GM21367 (cell line): ENCODE measurements around the gene ERVH48-1.
"Not testable (repeated sequence)": the region's sequence is repeated elsewhere in the genome, so short reads cannot be mapped to it uniquely, and the experiment has no call there.

Experiments used
- ATAC-seq: cut with Tn5 transposase; IDR thresholded peaks from one replicate; pipeline ENCODE4 v1.9.1; 2021; ENCODE audit not compliant: unreplicated experiment

Gene ERVH48-1

DNA sequence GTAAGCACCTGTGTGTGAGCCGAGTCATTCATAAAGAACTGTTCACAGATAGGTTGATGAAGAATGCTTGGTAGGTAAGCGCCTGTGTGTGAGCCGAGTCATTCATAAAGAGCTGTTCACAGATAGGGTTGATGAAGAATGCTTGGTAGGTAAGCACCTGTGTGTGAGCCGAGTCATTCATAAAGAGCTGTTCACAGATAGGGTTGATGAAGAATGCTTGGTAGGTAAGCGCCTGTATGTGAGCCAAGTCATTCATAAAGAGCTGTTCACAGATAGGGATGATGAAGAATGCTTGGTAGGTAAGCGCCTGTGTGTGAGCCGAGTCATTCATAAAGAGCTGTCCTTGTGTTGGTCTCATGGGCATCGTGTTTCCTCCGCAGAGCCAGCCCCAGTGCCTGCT is 16.9 kb downstream of the ERVH48-1 start:
- not testable (repeated sequence) for ATAC-seq

DNA sequence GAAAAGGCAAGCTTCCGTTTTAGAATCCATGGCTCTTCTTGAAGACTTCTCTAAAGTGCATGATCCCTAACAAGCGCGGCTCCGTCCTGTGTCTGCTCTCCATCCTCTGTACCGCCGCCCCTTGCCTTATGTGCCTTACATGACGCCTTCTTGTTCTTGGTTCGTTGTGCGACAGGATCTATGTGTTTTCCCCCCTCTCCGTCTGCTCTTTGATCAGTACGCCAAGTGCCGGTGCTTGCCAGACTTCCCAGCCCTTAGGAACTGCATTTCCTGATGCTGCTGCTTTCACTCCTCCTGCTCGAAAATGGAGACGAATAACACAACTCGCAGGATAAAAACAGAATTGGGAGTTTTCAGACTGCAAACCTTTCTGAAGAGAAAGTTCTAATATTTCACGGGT is 19.2 kb downstream of the ERVH48-1 start:
- no peak for ATAC-seq

DNA sequence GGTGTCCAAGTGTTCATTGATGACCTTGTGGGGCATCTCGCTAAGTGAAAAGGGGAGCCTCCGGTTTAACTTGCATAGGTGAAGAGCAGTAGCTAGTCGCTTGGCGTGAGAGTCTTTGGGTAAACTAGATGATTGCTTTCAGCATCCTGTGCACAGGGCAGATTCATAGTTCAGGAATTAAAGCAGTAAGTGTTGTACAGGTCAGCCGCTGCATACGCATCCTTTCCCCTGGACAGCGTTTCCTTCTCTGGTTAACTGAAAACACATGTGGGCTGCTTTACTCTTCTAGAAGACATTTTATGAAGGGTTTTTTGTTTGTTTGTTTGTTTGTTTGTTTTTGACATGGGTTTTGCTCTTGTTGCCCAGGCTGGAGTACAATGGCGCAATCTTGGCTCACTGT is 20.2 kb downstream of the ERVH48-1 start:
- ATAC-seq, result no peak

DNA sequence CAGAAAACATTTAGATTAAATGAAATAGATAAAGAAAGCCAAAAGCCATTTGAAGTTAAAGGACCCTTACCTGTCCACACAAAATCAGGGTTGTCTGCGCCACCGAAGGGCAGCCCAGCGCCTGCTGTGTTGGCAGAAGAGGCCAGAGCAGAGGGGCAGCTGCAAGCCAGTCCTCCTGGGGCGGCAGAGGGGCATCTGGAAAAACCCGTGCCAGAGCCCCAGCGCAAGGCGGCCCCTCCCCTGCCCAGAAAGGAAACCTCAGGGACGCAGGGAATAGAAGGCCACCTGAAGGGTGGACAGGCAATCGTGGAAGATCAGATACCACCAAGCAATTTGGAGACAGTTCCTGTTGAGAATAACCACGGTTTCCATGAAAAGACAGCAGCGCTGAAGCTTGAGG is 21.6 kb downstream of the ERVH48-1 start:
- ATAC-seq, result no peak

DNA sequence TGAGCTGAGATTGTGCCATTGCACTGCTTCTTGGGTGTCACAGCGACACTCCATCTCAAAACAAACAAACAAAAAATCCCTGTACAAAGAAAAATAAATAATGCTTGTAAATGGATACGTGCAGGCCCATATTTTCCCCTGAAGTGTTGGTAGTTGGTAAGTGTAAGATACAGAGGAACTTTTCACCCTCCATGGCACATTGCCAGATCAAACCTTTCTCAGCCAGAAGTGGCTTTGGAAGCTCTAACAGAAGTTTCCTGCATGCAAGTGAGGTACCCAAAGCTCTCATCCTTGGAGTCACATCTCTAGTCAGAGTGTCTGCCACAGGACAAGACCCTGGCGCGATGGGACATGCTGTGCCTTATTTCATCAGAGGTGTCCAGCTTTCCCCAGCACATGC is 25.0 kb downstream of the ERVH48-1 start:
- ATAC-seq, result no peak

DNA sequence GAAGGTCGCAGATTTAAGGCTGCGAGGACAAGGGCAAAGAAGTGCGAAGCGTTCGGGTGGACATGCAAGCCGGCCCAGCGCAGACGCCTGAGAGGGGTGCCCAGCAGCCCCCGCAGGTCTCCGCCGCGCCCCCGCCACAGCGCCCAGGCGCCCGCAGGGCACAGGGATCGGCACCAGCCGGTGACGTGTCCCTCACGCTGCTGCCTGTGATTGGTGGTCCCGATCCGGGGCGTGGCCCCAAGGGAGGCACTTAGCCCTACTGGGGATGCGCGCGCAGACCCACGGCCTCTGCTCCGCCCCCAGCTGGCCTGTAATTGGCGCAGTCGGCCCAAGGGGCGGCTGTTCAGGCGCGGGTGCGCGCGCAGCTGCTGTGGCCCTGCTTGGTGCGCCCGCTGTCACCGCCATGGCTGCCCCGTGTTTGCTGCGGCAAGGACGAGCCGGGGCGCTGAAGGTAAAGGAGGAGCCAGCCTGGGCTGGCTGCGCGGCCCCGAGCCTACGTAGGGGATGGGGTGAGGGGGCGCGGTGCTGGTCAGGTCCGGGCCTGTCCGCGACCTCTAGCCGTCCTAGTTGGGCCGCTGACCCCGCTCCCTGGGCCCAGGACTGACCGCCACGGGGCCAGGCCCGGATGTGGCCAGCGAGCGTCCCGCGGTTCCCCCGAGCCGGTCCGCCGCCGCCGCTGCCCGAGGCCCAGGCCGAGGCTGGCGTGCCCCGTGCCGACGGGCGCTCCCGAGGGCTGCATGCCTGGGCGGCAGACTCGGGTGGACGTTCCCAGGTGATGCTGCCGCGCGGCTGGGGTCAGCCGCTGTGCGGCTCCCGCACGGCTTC is 32.3 kb downstream of the ERVH48-1 start, which contains the start of gene NDUFV3:
TSS of gene NDUFV3 (plus strand) at position 379 of the 825 bp plus-strand sequence. CDS start at position 404, 25 bp downstream.
- peak; percentile 89 for ATAC-seq

DNA sequence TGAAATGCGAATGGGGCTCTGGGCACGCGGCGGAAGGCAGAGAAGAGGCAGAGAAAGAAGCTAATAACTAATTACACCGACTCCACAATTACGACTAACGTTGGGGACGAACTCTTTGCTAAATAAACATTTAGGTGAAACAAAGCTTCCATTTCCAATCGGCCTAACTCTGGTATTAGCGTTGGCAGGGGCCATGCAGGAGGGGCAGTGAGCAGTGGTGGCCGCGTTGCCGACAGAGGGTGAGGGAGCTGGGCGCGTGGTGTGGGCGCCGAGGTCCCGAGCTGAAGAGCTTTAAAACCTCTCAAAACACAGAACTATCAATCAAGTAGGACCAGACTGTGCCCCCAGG is 32.9 kb downstream of the ERVH48-1 start:
- no peak for ATAC-seq

DNA sequence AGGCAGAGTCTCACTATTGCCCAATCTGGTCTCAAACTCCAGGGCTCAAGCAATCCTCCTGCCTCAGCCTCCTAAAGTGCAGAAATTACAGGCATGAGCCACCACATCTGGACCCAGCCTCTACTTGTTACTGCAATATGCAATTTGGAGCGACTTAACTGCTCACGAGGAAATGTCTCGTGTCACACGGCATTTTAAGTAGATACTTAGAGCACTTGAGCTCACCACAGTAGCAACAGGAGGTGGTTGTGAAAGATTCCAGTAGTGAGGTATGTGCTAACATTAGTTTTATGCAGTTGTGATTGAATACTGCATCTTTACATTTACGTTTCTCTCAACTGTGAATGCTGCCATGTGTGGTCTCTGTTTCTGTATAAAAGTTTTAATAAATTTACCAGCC is 38.1 kb downstream of the ERVH48-1 start:
- ATAC-seq, result no peak

DNA sequence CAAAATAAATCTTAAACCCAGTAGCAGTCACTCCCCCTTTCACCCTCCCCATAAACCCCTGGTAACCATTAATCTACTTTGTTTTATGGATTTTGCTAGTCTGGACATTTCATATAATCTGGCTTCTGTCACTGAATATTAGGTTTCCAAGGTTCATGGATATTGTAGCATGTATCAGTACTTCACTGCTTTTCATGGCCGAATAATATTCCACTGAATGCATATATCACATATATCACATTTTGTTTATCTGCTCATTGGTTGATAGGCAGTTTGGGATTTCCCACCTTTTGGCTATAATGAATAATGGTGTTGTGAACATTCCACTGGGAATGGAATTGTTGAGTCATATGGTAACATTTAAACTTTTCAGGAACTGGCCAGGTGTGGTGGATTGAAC is 41.5 kb downstream of the ERVH48-1 start:
- no peak for ATAC-seq

DNA sequence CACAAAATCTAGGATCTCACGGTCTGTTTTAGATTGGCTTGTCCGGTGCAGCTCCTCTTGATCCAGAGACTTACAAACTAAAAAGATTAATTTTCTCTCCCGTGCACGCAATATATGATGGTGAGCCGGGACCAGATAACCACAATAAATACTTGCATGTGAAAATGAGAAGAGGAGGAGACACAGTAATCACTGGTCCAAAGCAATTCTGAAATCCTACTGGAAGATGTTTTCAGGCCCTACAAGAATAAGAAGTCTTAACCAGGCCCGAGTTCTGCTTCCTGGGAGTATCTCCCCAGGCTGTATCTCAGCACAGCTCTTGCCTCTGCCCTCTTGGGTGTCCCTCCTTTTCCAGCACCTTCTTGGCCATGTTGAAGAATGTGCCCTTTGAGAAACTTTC is 45.1 kb downstream of the ERVH48-1 start:
- no peak for ATAC-seq

DNA sequence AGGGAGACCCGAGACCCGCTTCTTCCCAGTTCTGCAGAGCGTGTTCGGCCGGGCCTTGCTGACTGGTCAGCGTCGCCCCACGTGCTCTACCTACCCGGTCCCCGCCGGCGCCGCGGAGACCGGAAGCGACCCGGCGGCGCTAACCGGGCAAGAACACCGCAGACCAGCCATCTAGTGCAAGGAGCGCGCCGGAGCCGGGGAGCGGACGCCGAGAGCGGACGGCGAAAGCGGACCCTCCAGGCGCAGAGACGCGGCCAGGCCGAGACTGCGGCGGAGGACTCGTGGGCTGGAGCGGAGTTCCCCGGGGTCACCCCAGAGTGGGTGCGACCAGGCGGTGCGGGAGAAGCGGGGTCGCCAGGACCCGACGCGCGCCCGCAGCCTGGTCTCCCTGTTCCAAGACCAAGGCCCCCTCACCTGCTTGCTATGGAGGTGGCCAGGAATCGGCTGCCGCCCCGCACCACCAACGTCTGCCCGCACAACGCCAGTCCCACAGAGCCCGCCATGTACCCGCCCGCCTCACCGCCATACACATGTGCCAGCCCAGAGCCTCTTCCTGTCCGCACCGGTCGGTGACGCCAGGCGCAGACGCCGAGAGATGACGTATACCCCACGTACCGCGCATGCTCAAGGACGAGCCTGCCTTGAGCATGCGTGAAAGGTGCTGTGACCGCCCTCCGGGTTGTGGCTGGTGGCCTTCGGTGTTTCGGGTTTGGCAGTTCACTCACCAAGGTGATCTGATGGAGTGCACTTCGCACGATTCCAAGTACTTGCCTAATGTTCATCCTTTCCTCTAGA is 46.2 kb downstream of the ERVH48-1 start, which contains the start of gene WDR4:
TSS of gene WDR4 (minus strand) at position 547 of the 795 bp plus-strand sequence. CDS start at position 503, 44 bp downstream.
- ATAC-seq, result peak; percentile 75

DNA sequence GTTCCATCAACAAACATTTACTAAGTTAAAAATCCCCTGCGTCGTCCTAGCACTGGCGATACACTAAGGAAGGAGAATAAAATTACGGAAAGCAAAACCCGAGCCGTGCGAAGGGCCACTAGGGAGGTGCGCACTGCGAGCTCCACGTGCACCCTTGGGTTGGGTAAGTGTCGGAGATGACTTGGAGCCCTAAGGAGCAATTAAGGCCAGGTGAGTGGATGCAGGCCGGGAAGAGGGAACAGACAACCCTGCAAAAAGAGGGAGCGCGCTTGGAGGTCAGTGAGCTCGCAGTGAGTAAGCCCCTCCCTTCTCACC is 46.8 kb downstream of the ERVH48-1 start:
- peak; percentile 16 for ATAC-seq

DNA sequence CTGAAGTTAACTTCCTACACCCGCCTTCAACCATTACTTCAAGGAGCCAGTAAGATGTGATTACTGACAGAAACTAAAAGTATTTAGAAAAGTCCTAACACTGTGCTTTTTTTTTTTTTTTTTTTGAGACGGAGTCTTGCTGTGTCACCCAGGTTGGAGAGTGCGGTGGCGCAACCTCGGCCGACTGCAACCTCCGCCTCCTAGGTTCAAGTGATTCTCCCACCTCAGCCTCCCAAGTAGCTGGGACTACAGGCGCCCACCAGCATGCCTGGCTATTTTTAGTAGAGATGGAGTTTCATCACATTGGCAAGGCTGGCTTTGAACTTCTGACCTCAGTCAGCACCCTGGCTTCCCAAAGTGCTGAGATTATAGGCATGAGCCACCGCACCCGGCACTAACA is 49.6 kb downstream of the ERVH48-1 start:
- ATAC-seq, result not testable (repeated sequence)

DNA sequence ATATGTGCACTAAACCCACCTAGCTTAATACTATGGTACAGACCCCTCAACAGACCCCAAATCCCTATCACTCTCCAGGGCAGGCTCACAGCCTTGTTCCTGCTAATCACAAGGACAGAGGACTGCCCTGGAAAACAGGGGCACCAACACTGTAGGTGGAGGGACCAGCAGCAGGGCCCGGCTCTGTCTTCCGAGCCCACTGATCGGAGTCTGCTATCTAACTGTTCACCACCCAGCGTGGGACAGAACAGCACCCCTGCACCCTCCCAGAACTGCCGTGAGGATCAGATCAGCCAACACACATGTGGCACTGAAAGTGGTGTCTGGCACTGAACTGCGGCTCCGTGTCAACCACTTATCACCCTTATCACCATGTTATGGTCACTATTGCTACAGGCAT is 52.3 kb downstream of the ERVH48-1 start:
- no peak for ATAC-seq

DNA sequence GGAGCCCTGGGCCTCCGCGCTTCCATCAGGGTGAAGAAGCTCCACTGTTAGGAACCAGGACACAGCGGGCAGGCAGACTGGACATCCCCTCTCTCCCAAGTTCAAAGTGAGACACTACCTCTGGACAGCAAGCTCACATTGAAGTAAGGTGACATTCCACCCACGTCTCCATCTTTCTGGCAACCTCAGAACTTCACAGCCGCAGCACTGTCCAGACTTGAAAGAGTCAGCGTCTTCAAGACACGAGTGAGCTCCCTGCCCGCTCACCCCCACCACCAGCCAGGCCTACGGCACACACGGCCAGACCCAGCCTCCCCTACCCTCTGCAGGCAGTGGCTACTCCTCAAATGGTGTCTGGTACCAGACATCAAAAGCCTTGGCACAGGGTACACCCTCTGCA is 57.2 kb downstream of the ERVH48-1 start:
- no peak for ATAC-seq
